HL-60 (cell line): ENCODE data around the gene TFF2.
A peak's percentile ranks its signal among the peaks of the same experiment; 100 is the strongest.

ENCODE experiments used
- DNase-seq, 2 experiments: peaks; one replicate each; pipeline ENCODE4 v3.0.0-alpha.2; 2010 to 2020; ENCODE audit warnings: low read depth in 1 of 2, low spot score in 1 of 2
- H3K27ac ChIP-seq: fragments of 250-450 bp; sonication (Bioruptor Pico); replicated peaks from 2 replicates; pipeline ENCODE4 v1.5.1; 2020; ENCODE audit warnings: mild to moderate bottlenecking, moderate library complexity
- H3K27me3 ChIP-seq: fragments of 250-450 bp; sonication (Bioruptor Pico); 2 replicates; pipeline ENCODE4 v1.5.1; 2021; ENCODE audit warnings: mild to moderate bottlenecking, moderate library complexity; ENCODE audit not compliant: insufficient read depth, poor library complexity, severe bottlenecking
- H3K4me3 ChIP-seq: replicated peaks from 2 replicates; pipeline ENCODE4 v1.5.1; 2011; ENCODE audit warnings: mild to moderate bottlenecking, control low read depth, low read length; ENCODE audit not compliant: insufficient read depth
- GABPA ChIP-seq: IDR thresholded peaks from 2 replicates; pipeline ENCODE4 v1.6.1; 2012; ENCODE audit warnings: low read depth
- POLR2AphosphoS5 ChIP-seq: IDR thresholded peaks from 2 replicates; pipeline ENCODE4 v1.6.1; 2012; ENCODE audit warnings: low read depth
- REST ChIP-seq: IDR thresholded peaks from 2 replicates; pipeline ENCODE4 v1.6.1; 2012; ENCODE audit warnings: low read depth; ENCODE audit not compliant: insufficient replicate concordance
- SPI1 ChIP-seq: IDR thresholded peaks from 2 replicates; pipeline ENCODE4 v1.6.1; 2012; ENCODE audit warnings: low read depth, mild to moderate bottlenecking, borderline replicate concordance
- TF ChIP-seq, protein P1 (sequence below): IDR thresholded peaks from one replicate; pipeline ENCODE4 v1.5.1; 2011; ENCODE audit warnings: low read length, control low read depth, inconsistent platforms; ENCODE audit not compliant: insufficient read depth

Gene TFF2

DNA sequence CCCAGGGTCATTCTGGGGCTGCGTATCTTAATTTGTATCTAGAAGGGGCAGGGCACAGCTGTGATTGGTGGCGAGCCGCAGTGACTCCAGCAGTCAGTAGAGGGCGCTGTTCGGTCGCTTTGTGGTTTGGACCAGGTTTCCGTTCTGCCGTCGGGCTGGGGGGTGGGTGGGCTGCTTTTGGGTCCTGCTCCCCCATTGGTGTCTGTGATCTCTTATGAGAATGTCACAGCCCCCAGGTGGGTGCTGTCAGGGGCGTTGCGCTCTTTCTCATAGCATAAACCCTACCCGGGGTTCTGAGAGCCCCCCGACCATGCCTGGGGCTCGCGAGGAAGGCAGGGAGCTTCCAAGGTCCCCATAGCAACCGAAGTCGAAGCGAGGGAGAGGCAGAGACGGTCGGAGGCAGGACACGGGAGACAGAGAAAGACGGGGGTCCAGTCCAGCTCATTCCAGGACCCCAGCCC is 41.0 kb downstream of the TFF2 start:
- Histone ChIP-seq H3K27me3 (no peaks in the 10 kb centered on the region), H3K4me3 (no peak overlapping the region), H3K27ac (no peak overlapping the region)
- DNase-seq = peak; percentile 7 to 59
- no peak for TF ChIP-seq POLR2AphosphoS5
- TF ChIP-seq, protein P1, sequence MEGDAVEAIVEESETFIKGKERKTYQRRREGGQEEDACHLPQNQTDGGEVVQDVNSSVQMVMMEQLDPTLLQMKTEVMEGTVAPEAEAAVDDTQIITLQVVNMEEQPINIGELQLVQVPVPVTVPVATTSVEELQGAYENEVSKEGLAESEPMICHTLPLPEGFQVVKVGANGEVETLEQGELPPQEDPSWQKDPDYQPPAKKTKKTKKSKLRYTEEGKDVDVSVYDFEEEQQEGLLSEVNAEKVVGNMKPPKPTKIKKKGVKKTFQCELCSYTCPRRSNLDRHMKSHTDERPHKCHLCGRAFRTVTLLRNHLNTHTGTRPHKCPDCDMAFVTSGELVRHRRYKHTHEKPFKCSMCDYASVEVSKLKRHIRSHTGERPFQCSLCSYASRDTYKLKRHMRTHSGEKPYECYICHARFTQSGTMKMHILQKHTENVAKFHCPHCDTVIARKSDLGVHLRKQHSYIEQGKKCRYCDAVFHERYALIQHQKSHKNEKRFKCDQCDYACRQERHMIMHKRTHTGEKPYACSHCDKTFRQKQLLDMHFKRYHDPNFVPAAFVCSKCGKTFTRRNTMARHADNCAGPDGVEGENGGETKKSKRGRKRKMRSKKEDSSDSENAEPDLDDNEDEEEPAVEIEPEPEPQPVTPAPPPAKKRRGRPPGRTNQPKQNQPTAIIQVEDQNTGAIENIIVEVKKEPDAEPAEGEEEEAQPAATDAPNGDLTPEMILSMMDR = peak; percentile 70

DNA sequence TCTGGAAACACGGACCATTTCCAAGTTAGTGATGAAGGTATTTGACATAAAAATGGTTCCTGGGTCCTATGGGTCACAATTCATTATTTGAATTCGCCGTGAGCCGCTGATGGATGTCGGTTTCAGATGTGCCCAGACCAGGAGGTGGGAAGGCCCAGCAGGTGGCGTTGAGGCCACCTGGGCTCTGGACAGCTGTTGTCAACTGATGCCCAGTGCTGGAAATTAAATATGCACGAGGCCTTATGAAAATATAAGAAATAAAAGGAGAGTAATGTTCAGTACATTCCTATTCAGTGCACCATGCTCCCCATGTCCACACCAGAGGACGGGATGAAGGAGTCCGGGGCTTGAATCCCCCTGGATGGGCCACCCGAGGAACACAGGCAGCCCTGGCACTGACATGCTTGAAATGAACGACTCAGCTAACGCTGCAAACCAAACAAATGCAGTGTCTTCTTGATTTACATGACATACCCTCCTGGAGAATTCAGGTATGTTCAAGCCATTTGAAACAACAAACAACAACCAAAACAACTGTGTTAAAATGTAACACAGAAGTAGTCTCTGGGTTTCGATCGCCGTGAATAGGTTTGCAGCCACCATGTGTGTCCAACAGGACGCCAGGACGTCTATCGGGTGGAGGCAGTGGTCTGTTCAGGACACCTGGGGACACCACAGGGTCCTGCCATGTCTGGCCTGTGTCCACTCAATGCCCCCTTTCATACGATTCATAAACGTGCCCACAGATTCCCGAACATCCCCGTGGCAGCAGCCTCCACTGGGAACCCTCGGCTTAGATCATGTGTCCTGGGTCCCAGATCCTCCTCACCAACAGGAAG is 41.7 kb downstream of the TFF2 start:
- Histone ChIP-seq H3K27ac (0 out of 2 replicates have a peak overlapping the region, but pooled peaks have one; percentile 20), H3K27me3 (no peaks in the 10 kb centered on the region), H3K4me3 (no peak overlapping the region)
- TF ChIP-seq REST (no peak), SPI1 (no peak), GABPA (no peak), POLR2AphosphoS5 (no peak)
- TF ChIP-seq, protein P1 = no peak
- DNase-seq = no peak

DNA sequence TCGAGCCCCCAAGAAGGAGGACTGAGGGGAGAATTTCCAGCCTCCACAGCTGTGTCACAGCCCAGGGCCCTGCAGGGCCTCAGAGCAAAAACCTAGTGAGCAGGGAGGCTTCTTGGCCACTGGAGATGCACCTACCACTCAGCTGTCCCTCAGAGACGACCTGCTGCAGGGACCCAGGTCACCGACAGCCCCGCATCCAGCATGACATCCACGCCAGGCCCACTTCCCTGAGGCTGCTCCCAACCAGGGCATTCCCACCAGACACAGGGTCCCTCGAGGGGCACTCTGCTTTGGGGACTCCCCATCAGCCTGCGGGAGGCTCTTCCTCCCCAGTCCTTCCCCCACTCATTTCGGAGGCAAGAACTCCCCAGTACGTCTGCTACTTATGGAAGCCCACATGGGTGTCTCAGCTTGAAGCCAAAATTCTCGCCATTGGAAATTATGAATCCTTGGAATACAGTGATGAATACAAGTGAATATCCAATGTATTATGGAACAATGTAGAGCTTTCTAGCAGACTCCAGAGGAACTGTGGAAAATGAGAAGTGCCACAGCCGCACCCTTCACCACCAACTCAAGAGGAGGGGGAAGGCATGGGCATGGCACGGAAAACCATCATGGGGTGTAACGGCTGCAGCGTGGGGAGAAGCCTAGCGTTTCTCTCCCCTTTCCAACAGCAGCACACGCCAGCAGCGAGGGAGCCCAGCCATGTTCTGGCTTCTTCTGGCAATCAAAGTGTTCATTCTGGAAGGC is 42.5 kb downstream of the TFF2 start:
- DNase-seq = peak in 1 of 2 experiments; percentile 71
- Histone ChIP-seq H3K27ac (peak overlapping the region; percentile 25), H3K27me3 (no peaks in the 10 kb centered on the region), H3K4me3 (no peak overlapping the region)
- peak; percentile 86; the same call in 1 of the 2 replicates for TF ChIP-seq SPI1
- no peak for TF ChIP-seq GABPA
- TF ChIP-seq POLR2AphosphoS5 = 0 out of 2 replicates have a peak, but pooled peaks have one; percentile 39
- TF ChIP-seq, protein P1 = no peak
- no peak for TF ChIP-seq REST
